NCI-H524 treated with DMSO at 0.1 percent for 48 hours (cell line): ENCODE data around the gene COX18.

ENCODE experiments used
- DNase-seq: peaks from one replicate; lab custom pipeline; 2025; lab: John Stamatoyannopoulos, UW

COX18 gene

GRCh38 chr4:73069338-73070073, at the start of gene COX18:
COX18 (minus strand) TSS chr4:73069716; CDS start chr4:73069649, 67 bp downstream.
- peak; percentile 89 for DNase-seq

- no peak for DNase-seq
Measured at GRCh38 chr4:73109493-73109892, 40.0 kb upstream of the COX18 start.

- DNase-seq = no peak
Measured at GRCh38 chr4:73104695-73105094, 35.2 kb upstream of the COX18 start.

GRCh38 chr4:73103799-73104503, 34.4 kb upstream of the COX18 start:
- no peak for DNase-seq

GRCh38 chr4:73099143-73099542, 29.6 kb upstream of the COX18 start:
- no peak for DNase-seq

- DNase-seq = no peak
Measured at GRCh38 chr4:73098713-73099112, 29.2 kb upstream of the COX18 start.

GRCh38 chr4:73098016-73098415, 28.5 kb upstream of the COX18 start:
- DNase-seq = no peak

- no peak for DNase-seq
Measured at GRCh38 chr4:73092868-73093267, 23.4 kb upstream of the COX18 start.

- no peak for DNase-seq
Measured at GRCh38 chr4:73090738-73091137, 21.2 kb upstream of the COX18 start.

- no peak for DNase-seq
Measured at GRCh38 chr4:73087871-73088270, 18.4 kb upstream of the COX18 start.

GRCh38 chr4:73086095-73086868, 16.8 kb upstream of the COX18 start:
- DNase-seq = no peak

- no peak for DNase-seq
Measured at GRCh38 chr4:73080789-73081188, 11.3 kb upstream of the COX18 start.

- no peak for DNase-seq
Measured at GRCh38 chr4:73075832-73076231, 6.3 kb upstream of the COX18 start.

- DNase-seq = peak; percentile 89
Measured at GRCh38 chr4:73070074-73070390, 516 bp upstream of the COX18 start.

GRCh38 chr4:73068491-73069337, 802 bp downstream of the COX18 start:
- no peak for DNase-seq

GRCh38 chr4:73067971-73068394, 1.5 kb downstream of the COX18 start:
- no peak for DNase-seq

- DNase-seq = no peak
Measured at GRCh38 chr4:73066928-73067327, 2.6 kb downstream of the COX18 start.

GRCh38 chr4:73066445-73066844, 3.1 kb downstream of the COX18 start:
- DNase-seq = no peak

- DNase-seq = no peak
Measured at GRCh38 chr4:73064536-73064935, 5.0 kb downstream of the COX18 start.

- no peak for DNase-seq
Measured at GRCh38 chr4:73055241-73055897, 14.1 kb downstream of the COX18 start.

- DNase-seq = no peak
Measured at GRCh38 chr4:73053974-73054480, 15.5 kb downstream of the COX18 start.
